Common myeloid progenitor, CD34-positive (primary cell): ENCODE results near the gene ADCYAP1R1.

Source experiments
- CTCF ChIA-PET: fragments of 350-600 bp; sonication (Branson Sonifier 250); formaldehyde crosslinking; loops from one replicate; lab custom pipeline; 2021; ENCODE audit warnings: antibody characterized with exemption; lab: Charles Lee
- POLR2A ChIA-PET: fragments of 350-600 bp; sonication (Branson Sonifier 250); formaldehyde crosslinking; loops from one replicate; lab custom pipeline; 2021; ENCODE audit warnings: antibody characterized with exemption; lab: Charles Lee
- DNase-seq, 3 donors: peaks; one replicate each; pipeline versions ENCODE4 v3.0.0 to v3.0.0-alpha.2; 2013
- H3K27ac ChIP-seq, 2 experiments: 1 replicate in 1 of 2; 2 replicates in 1 of 2; pipeline ENCODE4 v1.7.0; 2013; ENCODE audit warnings: inconsistent platforms in 2 of 2, low read length in 2 of 2, mild to moderate bottlenecking in 2 of 2, low read depth in 1 of 2, moderate library complexity in 1 of 2; ENCODE audit not compliant: severe bottlenecking in 2 of 2, insufficient read depth in 1 of 2, poor library complexity in 1 of 2
- H3K27me3 ChIP-seq, 5 experiments: replicated peaks in 2 of 5; 1 replicate in 3 of 5; 2 replicates in 2 of 5; pipeline versions ENCODE4 v1.6.1 to v1.7.0; 2013; ENCODE audit warnings: low read length in 4 of 5, mild to moderate bottlenecking in 2 of 5, moderate library complexity in 2 of 5, inconsistent platforms in 1 of 5; ENCODE audit not compliant: insufficient read depth in 5 of 5, control insufficient read depth in 4 of 5
- H3K36me3 ChIP-seq, 4 experiments: 1 replicate in 2 of 4; 2 replicates in 2 of 4; pipeline versions ENCODE4 v1.6.1 to v1.7.0; 2013; ENCODE audit warnings: low read length in 3 of 4, control low read depth in 1 of 4, mild to moderate bottlenecking in 1 of 4; ENCODE audit not compliant: control insufficient read depth in 4 of 4, insufficient read depth in 4 of 4
- H3K4me1 ChIP-seq, 4 experiments: 1 replicate in 3 of 4; 2 replicates in 1 of 4; pipeline versions ENCODE4 v1.6.1 to v1.7.1; 2013; ENCODE audit warnings: low read length in 3 of 4, mild to moderate bottlenecking in 3 of 4, control low read depth in 1 of 4, inconsistent platforms in 1 of 4, moderate library complexity in 1 of 4; ENCODE audit not compliant: control insufficient read depth in 4 of 4, insufficient read depth in 4 of 4; ENCODE audit errors: control extremely low read depth in 1 of 4
- H3K4me3 ChIP-seq, 7 experiments: 1 replicate in 4 of 7; 2 replicates in 3 of 7; pipeline versions ENCODE4 v1.5.1 to v1.7.0; 2013; ENCODE audit warnings: mild to moderate bottlenecking in 7 of 7, low read length in 6 of 7, moderate library complexity in 6 of 7, inconsistent platforms in 2 of 7, low read depth in 2 of 7, control low read depth in 1 of 7; ENCODE audit not compliant: insufficient read depth in 4 of 7, control insufficient read depth in 1 of 7; ENCODE audit errors: extremely low read depth in 1 of 7
- H3K9me3 ChIP-seq, 5 experiments: 1 replicate in 4 of 5; 2 replicates in 1 of 5; pipeline versions ENCODE4 v1.6.1 to v1.7.1; 2013; ENCODE audit warnings: low read length in 4 of 5, mild to moderate bottlenecking in 2 of 5, inconsistent platforms in 1 of 5, low read depth in 1 of 5, moderate library complexity in 1 of 5; ENCODE audit not compliant: control insufficient read depth in 4 of 5, insufficient read depth in 2 of 5; ENCODE audit errors: control extremely low read depth in 1 of 5
- WGBS: methylation state at CpG from one replicate; pipeline ENCODE4 v1.1.5; 2013; ENCODE audit not compliant: insufficient coverage; 5-methylcytosine and 5-hydroxymethylcytosine counted together

The ADCYAP1R1 gene

GRCh38 chr7:31023877-31024276, 28.2 kb upstream of the ADCYAP1R1 start:
- no peaks in the 10 kb centered on the region for H3K36me3 ChIP-seq
- H3K4me1 ChIP-seq = peaks cover 0 to 42% (median 3%) of the 10 kb centered on the region in 4 experiments
- POLR2A ChIA-PET = no interaction called here
- H3K9me3 ChIP-seq = peaks cover 0 to 3% (median 0%) of the 10 kb centered on the region in 5 experiments
- no peaks in the 10 kb centered on the region for H3K27me3 ChIP-seq
- CTCF ChIA-PET = interaction anchor here (1.4 kb wide), 1 partner anchor 110 kb away, joined by 3 read pairs; no protein-coding TSS in a partner anchor
- no peak overlapping the region for H3K27ac ChIP-seq
- DNase-seq = peak in 2 of 3 donors; percentile 22 to 26
- no peak overlapping the region for H3K4me3 ChIP-seq
- WGBS = 83% methylated on average over 4 of the region's 5 CpGs

- WGBS = 37% methylated on average over 18 of the region's 20 CpGs
- CTCF ChIA-PET = interaction anchor here (1.4 kb wide), 1 partner anchor 44 kb away, joined by 3 read pairs; no protein-coding TSS in a partner anchor
- peaks cover 0 to 24% (median 0%) of the 10 kb centered on the region in 4 experiments for H3K4me1 ChIP-seq
- POLR2A ChIA-PET = no interaction called here
- peak in 2 of 3 donors; percentile 32 to 33 for DNase-seq
- no peaks in the 10 kb centered on the region for H3K27me3 ChIP-seq
- peaks cover 0 to 3% (median 0%) of the 10 kb centered on the region in 5 experiments for H3K9me3 ChIP-seq
- H3K27ac ChIP-seq = no peak overlapping the region
- H3K4me3 ChIP-seq = peak overlapping the region in 2 of 7 experiments; percentile 4 to 19
- H3K36me3 ChIP-seq = no peaks in the 10 kb centered on the region
Measured at GRCh38 chr7:31027161-31027965, 24.7 kb upstream of the ADCYAP1R1 start.

DNA sequence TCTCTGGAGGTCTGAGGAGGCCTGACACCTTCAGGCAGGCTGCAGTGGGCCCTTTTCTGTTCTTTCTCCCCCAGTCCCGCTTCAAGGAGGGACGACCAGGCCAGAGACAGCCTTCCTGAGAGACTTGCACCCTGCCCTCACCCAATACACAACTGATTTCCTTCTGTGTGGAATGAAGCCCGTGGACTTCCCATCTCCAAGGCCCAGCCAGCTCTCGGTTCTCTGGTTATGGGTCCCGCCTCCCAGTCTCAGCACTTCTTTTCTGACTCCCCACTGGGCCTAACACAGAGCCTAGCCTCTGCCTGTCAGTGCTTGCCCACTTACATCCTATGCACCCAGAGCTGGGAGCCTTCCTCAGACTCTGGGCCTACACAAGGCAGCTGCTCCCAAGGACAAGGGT, 24.1 kb upstream of the ADCYAP1R1 start:
- Histone ChIP-seq H3K4me3 (no peak overlapping the region), H3K9me3 (peaks cover 0 to 3% (median 0%) of the 10 kb centered on the region in 5 experiments), H3K4me1 (peaks cover 0 to 24% (median 0%) of the 10 kb centered on the region in 4 experiments), H3K27me3 (no peaks in the 10 kb centered on the region), H3K27ac (no peak overlapping the region), H3K36me3 (no peaks in the 10 kb centered on the region)
- 98% methylated on average over 5 of the region's 5 CpGs for WGBS
- no peak for DNase-seq
- ChIA-PET POLR2A (no interaction called here), CTCF (interaction anchor here (1.4 kb wide), 1 partner anchor 45 kb away, joined by 3 read pairs; no protein-coding TSS in a partner anchor)

- ChIA-PET POLR2A (no interaction called here), CTCF (interaction anchor here (1.2 kb wide), 1 partner anchor 10 kb away, joined by 3 read pairs; no protein-coding TSS in a partner anchor)
- H3K36me3 ChIP-seq = no peaks in the 10 kb centered on the region
- WGBS = 98% methylated on average over 15 of the region's 18 CpGs
- no peak overlapping the region for H3K4me3 ChIP-seq
- peaks cover 0 to 21% (median 0%) of the 10 kb centered on the region in 4 experiments for H3K4me1 ChIP-seq
- no peak overlapping the region for H3K27ac ChIP-seq
- no peaks in the 10 kb centered on the region for H3K27me3 ChIP-seq
- H3K9me3 ChIP-seq = peaks cover 0 to 3% (median 0%) of the 10 kb centered on the region in 5 experiments
- no peak for DNase-seq
Measured at GRCh38 chr7:31028417-31028992, 23.6 kb upstream of the ADCYAP1R1 start.

- DNase-seq = no peak
- Histone ChIP-seq H3K36me3 (no peaks in the 10 kb centered on the region), H3K4me3 (no peak overlapping the region), H3K27me3 (peaks cover 0 to 2% (median 0%) of the 10 kb centered on the region in 5 experiments), H3K27ac (no peak overlapping the region), H3K4me1 (peaks cover 0 to 15% (median 0%) of the 10 kb centered on the region in 4 experiments), H3K9me3 (peaks cover 0 to 2% (median 0%) of the 10 kb centered on the region in 5 experiments)
- ChIA-PET POLR2A (no interaction called here), CTCF (interaction anchor here (1.2 kb wide), 1 partner anchor 9 kb away, joined by 3 read pairs; no protein-coding TSS in a partner anchor)
- 94% methylated on average over 7 of the region's 7 CpGs for WGBS
Measured at GRCh38 chr7:31029251-31030042, 22.7 kb upstream of the ADCYAP1R1 start.

GRCh38 chr7:31033674-31034300, 18.3 kb upstream of the ADCYAP1R1 start:
- Histone ChIP-seq H3K9me3 (no peaks in the 10 kb centered on the region), H3K27me3 (peaks cover 0 to 24% (median 14%) of the 10 kb centered on the region in 5 experiments), H3K27ac (no peak overlapping the region), H3K36me3 (no peaks in the 10 kb centered on the region), H3K4me1 (no peaks in the 10 kb centered on the region), H3K4me3 (no peak overlapping the region)
- 90% methylated on average over 5 of the region's 5 CpGs for WGBS
- POLR2A ChIA-PET = no interaction called here
- DNase-seq = no peak
- CTCF ChIA-PET = no interaction called here
